M059J (cell line): ENCODE results near the gene ZNF284. TPM values are rescaled to one million over a fixed set of nuclear protein-coding genes. Genes with fewer than 3 reads are reported as not detected.
"Not testable (repeated sequence)": the region's sequence is repeated elsewhere in the genome, so short reads cannot be mapped to it uniquely, and the experiment has no call there.

Experiments used
- DNase-seq: peaks from one replicate; pipeline ENCODE4 v3.0.0-alpha.2; 2012; ENCODE audit warnings: low read depth
- total RNA-seq: library from RNA; depleted of rRNA; stranded (reverse); fragments of >200 nt; shearing (Covaris generic); gene quantifications from 2 replicates; pipeline ENCODE4 v1.2.3, GENCODE V29; 2014; rRNA removed

The ZNF284 gene
- total RNA-seq, 1 experiment from 2014 or later: 2.6 TPM

GRCh38 chr19:44111910-44112463 is 40.0 kb downstream of the ZNF284 start:
- peak; percentile 71 for DNase-seq

GRCh38 chr19:44112802-44113137 is 40.8 kb downstream of the ZNF284 start:
- no peak for DNase-seq

GRCh38 chr19:44113138-44113783 is 41.3 kb downstream of the ZNF284 start, which contains the start of gene ZNF225:
Gene ZNF225 (plus strand): TSS chr19:44113399. CDS start chr19:44115828, 2,429 bp downstream.
- peak; percentile 99 for DNase-seq

GRCh38 chr19:44113784-44114390 is 41.9 kb downstream of the ZNF284 start:
- DNase-seq: peak; percentile 13

- DNase-seq: not testable (repeated sequence)
These were observed 49.2 kb downstream of the ZNF284 start for GRCh38 chr19:44121162-44121561.

GRCh38 chr19:44131955-44132354 is 60.0 kb downstream of the ZNF284 start:
- no peak for DNase-seq

Other genes with a start within 250 kb of the ZNF284 start
- 4.2 and 5.6 TPM in 2 replicates for gene ZNF283, start 244.8 kb upstream of the ZNF284 start, total RNA-seq
- gene ZNF404, start 188.2 kb upstream of the ZNF284 start, total RNA-seq: 1.7 and 2.0 TPM in 2 replicates
- gene ZNF45, start 136.9 kb upstream of the ZNF284 start, total RNA-seq: 11.2 and 18.8 TPM in 2 replicates
- gene ZNF221, start 120.9 kb upstream of the ZNF284 start, total RNA-seq: 3.6 and 7.2 TPM in 2 replicates
- 6.1 and 10.2 TPM in 2 replicates for gene ZNF155, start 88.0 kb upstream of the ZNF284 start, total RNA-seq
- gene ZNF230, start 69.2 kb upstream of the ZNF284 start, total RNA-seq: 4.3 and 9.2 TPM in 2 replicates
- gene ZNF222, start 46.8 kb upstream of the ZNF284 start, total RNA-seq: 6.1 and 10.8 TPM in 2 replicates
- 4.4 and 8.6 TPM in 2 replicates for gene ZNF223, start 20.1 kb upstream of the ZNF284 start, total RNA-seq
- 12.4 and 14.3 TPM in 2 replicates for gene ZNF224, start 22.2 kb downstream of the ZNF284 start, total RNA-seq
- gene ZNF225, start 41.2 kb downstream of the ZNF284 start, total RNA-seq: 2.4 and 3.9 TPM in 2 replicates
- 3.6 and 6.9 TPM in 2 replicates for gene ZNF234, start 69.4 kb downstream of the ZNF284 start, total RNA-seq
- 9.7 and 20.7 TPM in 2 replicates for gene ZNF226, start 92.9 kb downstream of the ZNF284 start, total RNA-seq
- gene ZNF227, start 140.4 kb downstream of the ZNF284 start, total RNA-seq: 17.9 and 20.6 TPM in 2 replicates
- 0.10 TPM in 1 of 2 replicates, not detected in the other for gene ZNF233, start 187.7 kb downstream of the ZNF284 start, total RNA-seq
- gene ZNF235, start 232.9 kb downstream of the ZNF284 start, total RNA-seq: 0.69 and 0.81 TPM in 2 replicates